Inflammatory macrophage treated with lipopolysaccharide for 1 hour (primary cell): ENCODE measurements around the gene ARFGAP1.
A peak's percentile ranks its signal among the peaks of the same experiment; 100 is the strongest.

Experiments used
- DNase-seq, 2 donors: peaks; one replicate each; pipeline ENCODE4 v3.0.0-alpha.2; 2020 to 2022

Gene ARFGAP1

GRCh38 chr20:63261060-63261794 is 11.4 kb upstream of the ARFGAP1 start:
- no peak for DNase-seq

DNA sequence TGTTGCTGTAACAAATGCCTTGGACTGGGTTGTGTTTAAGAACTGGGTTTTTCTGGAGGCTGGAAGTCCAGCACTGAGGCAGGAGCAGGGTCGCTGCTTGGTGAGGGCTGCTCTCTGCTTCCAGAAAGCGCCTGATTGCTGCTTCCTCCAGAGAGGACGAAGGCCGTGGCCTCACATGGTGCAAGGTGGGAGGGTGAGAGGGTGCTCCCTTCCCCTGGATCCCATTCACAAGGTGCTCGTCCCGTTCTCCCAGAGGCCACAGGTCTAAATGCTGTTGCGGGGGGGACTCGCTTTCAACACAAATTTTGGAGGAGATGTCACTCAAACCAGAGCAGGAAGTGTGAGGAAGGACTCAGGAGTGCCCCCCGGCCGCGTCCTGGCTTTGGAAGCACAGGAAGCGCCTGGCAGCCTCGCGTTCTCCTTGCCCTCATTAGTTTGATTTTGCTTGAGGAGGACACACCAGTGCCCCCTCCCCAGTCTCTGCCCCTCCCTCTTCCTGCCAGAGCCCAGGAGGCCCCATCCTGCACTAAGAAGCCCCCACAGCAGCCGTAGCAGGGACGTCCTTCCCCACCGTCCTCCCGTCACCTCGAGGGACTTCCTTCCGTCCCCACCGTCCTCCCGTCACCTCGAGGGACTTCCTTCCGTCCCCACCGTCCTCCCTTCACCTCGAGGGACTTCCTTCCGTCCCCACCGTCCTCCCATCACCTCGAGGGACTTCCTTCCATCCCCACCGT is 10.7 kb upstream of the ARFGAP1 start:
- DNase-seq: no peak

GRCh38 chr20:63262836-63263235 is 9.8 kb upstream of the ARFGAP1 start:
- DNase-seq: no peak

- DNase-seq: no peak
Measured at GRCh38 chr20:63264000-63264399, 8.6 kb upstream of the ARFGAP1 start.

- no peak for DNase-seq
Measured at GRCh38 chr20:63264519-63264918, 8.1 kb upstream of the ARFGAP1 start.

GRCh38 chr20:63265891-63266515 is 6.6 kb upstream of the ARFGAP1 start:
- DNase-seq: no peak

GRCh38 chr20:63267691-63268090 is 4.9 kb upstream of the ARFGAP1 start:
- no peak for DNase-seq

DNA sequence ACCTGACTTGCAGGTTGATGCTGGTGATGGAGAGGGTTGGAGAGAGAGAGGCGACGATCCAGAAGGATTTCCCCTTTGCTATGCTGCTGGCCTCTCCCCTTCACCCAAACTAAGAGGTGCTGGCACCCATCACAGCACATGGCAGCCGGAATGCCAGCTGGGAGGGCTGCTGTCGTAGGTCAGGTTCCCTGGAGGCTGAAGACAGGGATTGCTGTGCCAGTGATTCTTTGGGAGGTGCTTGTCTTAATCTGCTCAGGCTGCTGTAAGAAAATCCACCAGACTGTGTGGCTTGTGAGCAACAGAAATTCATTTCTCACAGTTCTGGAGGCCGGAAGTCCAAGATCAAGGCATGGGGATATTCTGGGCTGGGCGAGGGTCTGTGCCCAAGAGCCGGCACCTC is 4.4 kb upstream of the ARFGAP1 start:
- no peak for DNase-seq

- DNase-seq: no peak
Measured at GRCh38 chr20:63268671-63269439, 3.8 kb upstream of the ARFGAP1 start.

DNA sequence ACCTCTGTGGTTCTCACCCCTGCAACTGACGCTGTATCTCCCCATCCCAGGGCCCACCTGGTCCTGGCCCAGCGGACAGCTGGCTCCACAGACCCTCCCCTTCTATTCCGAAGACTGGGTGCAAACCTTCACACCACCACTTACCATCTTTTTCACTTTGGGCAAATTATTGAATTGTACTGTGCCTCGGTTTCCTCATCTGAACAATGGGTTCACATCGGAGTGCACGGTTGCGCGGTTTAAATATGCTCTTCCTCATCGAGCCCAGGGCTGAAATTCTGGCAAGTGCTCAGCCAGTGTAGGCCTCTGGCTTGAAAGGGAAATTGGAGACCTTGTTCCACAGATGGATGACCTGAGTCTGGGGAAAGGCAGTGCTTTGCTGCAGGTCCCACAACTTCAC is 2.9 kb upstream of the ARFGAP1 start:
- no peak for DNase-seq

DNA sequence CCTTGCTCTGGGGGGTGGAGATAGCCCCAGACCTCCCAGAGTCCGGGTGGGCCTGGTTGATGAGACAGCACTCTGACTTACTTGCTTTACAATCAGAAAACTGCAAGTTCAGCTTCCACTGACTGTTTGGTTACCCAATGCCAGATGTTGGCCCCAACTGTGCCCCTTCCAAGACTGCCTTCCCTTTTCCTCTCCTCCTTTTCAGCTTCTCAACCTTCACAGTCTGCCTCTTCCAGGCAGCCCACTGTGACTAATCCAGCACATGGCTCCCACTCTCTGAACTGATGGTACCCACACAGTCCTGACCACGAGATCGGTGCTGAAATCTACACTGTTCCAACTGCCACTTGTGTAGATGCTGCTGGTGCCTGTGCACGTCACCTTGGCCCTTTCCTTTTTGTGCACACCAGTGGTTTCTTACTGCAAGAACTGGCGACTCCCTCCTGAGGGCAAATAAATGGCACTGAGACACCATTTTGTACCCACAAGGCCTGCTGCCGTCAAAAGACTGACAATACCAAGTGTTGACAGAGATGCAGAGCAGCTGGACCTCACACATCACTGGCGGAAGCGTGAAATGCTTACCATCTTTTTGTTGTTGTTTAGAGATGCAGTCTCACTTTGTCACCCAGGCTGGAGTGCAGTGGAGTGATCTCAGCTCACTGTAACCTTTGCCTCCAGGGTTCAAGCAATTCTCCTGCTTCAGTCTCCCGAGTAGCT is 1.8 kb upstream of the ARFGAP1 start:
- DNase-seq: no peak

DNA sequence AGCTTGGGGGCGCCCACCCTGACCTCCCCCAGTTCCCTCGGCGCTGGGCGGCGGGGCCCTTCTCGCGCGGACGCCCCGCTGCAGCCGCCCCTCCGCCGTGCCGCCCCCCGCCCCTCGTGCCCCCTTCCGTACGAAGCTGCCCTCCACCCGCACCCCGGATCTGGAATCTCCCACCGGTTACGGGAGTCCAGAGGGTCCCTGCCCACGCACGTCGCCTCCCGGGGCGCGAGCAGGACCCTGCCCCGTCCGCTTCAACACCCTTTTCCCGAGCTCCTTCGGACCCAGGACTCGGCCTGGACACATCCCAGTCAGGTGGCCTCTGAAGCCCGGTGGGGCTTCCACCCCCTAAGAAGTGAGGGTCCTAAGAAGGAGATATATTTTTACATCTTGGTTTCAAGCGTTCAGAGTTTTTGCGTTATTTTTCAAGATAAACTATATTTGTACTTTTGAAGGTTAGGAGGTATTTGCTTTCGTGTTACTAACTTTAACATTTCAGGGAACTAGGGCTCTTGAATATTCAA is 506 bp downstream of the ARFGAP1 start:
- DNase-seq: peak in 1 of 2 donors; percentile 22

GRCh38 chr20:63273635-63274380 is 1.2 kb downstream of the ARFGAP1 start:
- DNase-seq: peak in 1 of 2 donors; percentile 12

GRCh38 chr20:63274381-63275228 is 2.0 kb downstream of the ARFGAP1 start:
- no peak for DNase-seq

DNA sequence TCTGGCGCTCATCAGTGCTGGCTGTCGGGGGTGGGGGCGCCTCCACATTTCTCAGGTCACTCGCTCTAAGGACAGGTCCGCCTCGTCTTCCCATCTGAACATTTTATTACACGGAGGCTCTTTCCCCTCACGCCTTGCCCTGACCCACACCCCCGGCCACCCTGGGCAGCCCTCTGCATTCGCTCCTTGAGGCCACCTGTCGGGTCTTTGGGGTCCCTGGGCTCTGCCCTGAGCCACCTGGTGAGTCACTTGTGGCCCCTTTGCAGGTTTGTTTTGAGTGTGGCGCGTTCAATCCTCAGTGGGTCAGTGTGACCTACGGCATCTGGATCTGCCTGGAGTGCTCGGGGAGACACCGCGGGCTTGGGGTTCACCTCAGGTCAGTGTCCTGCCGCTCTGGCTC is 3.2 kb downstream of the ARFGAP1 start:
- DNase-seq: no peak

DNA sequence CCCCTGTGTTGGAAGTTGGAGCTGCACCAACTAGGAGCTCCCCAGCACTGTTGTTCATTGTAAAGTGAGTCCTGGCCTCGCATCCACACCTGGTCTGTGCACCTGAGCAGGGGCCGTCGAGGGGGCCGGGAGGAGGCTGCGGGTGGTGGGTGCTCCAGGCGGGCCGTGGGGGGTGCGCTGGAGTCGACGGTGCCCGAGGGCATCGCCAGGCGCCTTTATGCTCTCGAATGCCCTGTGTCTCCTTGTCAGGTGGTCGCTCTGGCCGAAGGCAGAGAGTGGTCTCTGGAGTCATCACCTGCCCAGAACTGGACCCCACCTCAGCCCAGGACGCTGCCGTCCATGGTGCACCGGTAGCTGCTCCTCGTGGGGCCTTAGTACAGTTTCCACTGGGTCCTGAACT is 4.3 kb downstream of the ARFGAP1 start:
- DNase-seq: no peak

DNA sequence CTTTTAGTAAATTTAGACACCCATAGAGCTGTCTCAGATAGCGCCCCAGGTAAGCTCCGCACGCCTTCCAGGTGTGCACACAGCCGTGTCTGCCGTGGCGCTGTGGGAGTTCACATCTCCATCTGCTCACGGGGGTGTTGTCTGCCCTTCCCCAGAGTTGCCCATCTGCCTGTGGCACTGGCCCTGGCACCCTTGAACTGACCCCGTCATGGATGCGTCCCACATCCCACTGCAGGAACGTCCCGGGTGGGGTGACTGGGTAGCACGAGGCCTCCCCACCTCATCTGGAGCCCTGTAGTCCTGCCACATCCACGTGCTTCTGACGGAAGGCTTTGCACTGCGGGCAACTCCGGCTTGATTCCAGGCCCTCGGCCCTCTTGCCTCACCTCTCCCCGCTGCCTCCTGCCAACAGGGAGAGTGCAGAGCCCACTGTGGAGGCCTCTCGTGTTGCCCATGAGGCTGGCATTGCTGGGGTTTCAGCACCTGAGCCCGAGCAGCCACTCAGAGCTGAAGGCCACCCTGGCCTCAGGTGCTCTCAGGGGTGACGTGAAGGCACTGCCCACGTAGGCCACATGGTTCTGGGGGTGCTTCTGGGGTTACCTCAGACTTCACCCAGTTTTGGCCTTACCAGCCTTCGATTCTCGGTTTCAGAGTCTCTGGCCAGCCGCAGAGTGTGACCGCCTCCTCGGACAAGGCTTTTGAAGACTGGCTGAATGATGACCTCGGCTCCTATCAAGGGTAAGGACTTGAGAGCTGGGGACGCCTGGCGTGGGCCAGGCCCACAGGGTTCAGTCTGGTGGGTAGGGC is 5.1 kb downstream of the ARFGAP1 start:
- DNase-seq: no peak

DNA sequence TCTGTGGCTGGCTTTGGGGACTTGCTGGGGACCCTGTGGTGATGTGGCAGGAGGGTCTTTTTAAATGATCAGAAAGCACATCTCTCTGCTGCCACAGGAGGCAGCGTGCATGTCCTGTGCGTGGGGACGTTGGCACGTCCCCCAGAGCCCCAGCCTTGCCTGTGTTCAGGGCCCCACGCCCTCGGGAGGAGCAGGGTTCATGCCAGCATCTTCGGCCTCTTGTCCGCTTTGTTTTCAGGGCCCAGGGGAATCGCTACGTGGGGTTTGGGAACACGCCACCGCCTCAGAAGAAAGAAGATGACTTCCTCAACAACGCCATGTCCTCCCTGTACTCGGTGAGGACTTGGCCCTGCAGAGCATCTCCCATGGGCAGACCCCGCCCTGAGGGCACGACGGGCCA is 6.0 kb downstream of the ARFGAP1 start:
- DNase-seq: no peak

DNA sequence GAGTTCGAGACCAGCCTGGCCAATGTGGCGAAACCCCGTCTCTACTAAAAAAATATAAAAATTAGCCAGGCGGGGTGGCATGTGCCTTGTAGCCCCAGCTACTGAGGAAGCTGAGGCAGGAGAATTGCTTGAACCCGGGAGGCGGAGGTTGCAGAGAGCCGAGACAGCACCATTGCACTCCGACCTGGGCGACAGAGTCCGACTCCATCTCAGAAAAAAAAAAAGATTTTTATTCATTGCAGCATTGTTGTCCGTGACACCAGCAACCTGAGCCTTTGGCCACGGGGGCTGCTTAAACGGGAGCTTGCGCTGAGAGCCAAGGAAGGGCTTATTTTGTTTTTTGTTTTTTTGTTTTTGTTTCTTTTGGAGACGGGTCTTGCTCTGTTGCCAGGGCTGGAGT is 7.3 kb downstream of the ARFGAP1 start:
- no peak for DNase-seq

- DNase-seq: no peak
Measured at GRCh38 chr20:63280371-63280770, 7.8 kb downstream of the ARFGAP1 start.
